ENCODE results near the gene CASP8AP2.
"Not testable (repeated sequence)": the region's sequence is repeated elsewhere in the genome, so short reads cannot be mapped to it uniquely, and the experiment has no call there.

The CASP8AP2 gene

GRCh38 chr6:89829472-89830169 is at the start of gene CASP8AP2:
Gene CASP8AP2 (plus strand): TSS chr6:89829880.
- DNase-seq (ENCODE audit: low read depth in 2 of 2) = peak; percentile 94 to 96

- DNase-seq (ENCODE audit: low read depth in 2 of 2) = no peak
Observed at GRCh38 chr6:89781070-89782034, 48.3 kb upstream of the CASP8AP2 start.

- DNase-seq (ENCODE audit: low read depth in 2 of 2) = no peak
Observed at GRCh38 chr6:89782222-89782621, 47.5 kb upstream of the CASP8AP2 start.

GRCh38 chr6:89783293-89783692 is 46.4 kb upstream of the CASP8AP2 start:
- DNase-seq (ENCODE audit: low read depth in 2 of 2) = not testable (repeated sequence)

- DNase-seq (ENCODE audit: low read depth in 2 of 2) = no peak
Observed at GRCh38 chr6:89784838-89785237, 44.8 kb upstream of the CASP8AP2 start.

- DNase-seq (ENCODE audit: low read depth in 2 of 2) = no peak
Observed at GRCh38 chr6:89786970-89787369, 42.7 kb upstream of the CASP8AP2 start.

GRCh38 chr6:89787660-89788328 is 41.9 kb upstream of the CASP8AP2 start:
- no peak for DNase-seq (ENCODE audit: low read depth in 2 of 2)

- no peak for DNase-seq (ENCODE audit: low read depth in 2 of 2)
Observed at GRCh38 chr6:89789980-89790379, 39.7 kb upstream of the CASP8AP2 start.

GRCh38 chr6:89790403-89790802 is 39.3 kb upstream of the CASP8AP2 start:
- DNase-seq (ENCODE audit: low read depth in 2 of 2) = no peak

- no peak for DNase-seq (ENCODE audit: low read depth in 2 of 2)
Observed at GRCh38 chr6:89792881-89793280, 36.8 kb upstream of the CASP8AP2 start.

- DNase-seq (ENCODE audit: low read depth in 2 of 2) = no peak
Observed at GRCh38 chr6:89793586-89793985, 36.1 kb upstream of the CASP8AP2 start.

- no peak for DNase-seq (ENCODE audit: low read depth in 2 of 2)
Observed at GRCh38 chr6:89794324-89794723, 35.4 kb upstream of the CASP8AP2 start.

- no peak for DNase-seq (ENCODE audit: low read depth in 2 of 2)
Observed at GRCh38 chr6:89797317-89797716, 32.4 kb upstream of the CASP8AP2 start.

GRCh38 chr6:89799096-89799495 is 30.6 kb upstream of the CASP8AP2 start:
- no peak for DNase-seq (ENCODE audit: low read depth in 2 of 2)

GRCh38 chr6:89799756-89800155 is 29.9 kb upstream of the CASP8AP2 start:
- DNase-seq (ENCODE audit: low read depth in 2 of 2) = no peak

- DNase-seq (ENCODE audit: low read depth in 2 of 2) = no peak
Observed at GRCh38 chr6:89803271-89803670, 26.4 kb upstream of the CASP8AP2 start.

- no peak for DNase-seq (ENCODE audit: low read depth in 2 of 2)
Observed at GRCh38 chr6:89805814-89806371, 23.8 kb upstream of the CASP8AP2 start.

- DNase-seq (ENCODE audit: low read depth in 2 of 2) = no peak
Observed at GRCh38 chr6:89807581-89807980, 22.1 kb upstream of the CASP8AP2 start.

GRCh38 chr6:89813422-89813821 is 16.3 kb upstream of the CASP8AP2 start:
- not testable (repeated sequence) for DNase-seq (ENCODE audit: low read depth in 2 of 2)

GRCh38 chr6:89817481-89817880 is 12.2 kb upstream of the CASP8AP2 start:
- no peak for DNase-seq (ENCODE audit: low read depth in 2 of 2)

GRCh38 chr6:89818977-89819335 is 10.7 kb upstream of the CASP8AP2 start:
- no peak for DNase-seq (ENCODE audit: low read depth in 2 of 2)

Data from stimulated activated CD4-positive, alpha-beta T cell treated with anti-CD3 and anti-CD28 coated beads, Interleukin-15, amount 100 ng/mL, for 48 hours (primary cell).